Stimulated activated CD8-positive, alpha-beta memory T cell treated with anti-CD3 and anti-CD28 coated beads, Interleukin-2, amount 100 ng/mL, for 48 hours (primary cell): ENCODE data around the gene MB21D2.
"Not testable (repeated sequence)": the region's sequence is repeated elsewhere in the genome, so short reads cannot be mapped to it uniquely, and the experiment has no call there.

ENCODE experiments used
- DNase-seq, 2 donors: peaks; one replicate each; pipeline ENCODE4 v3.0.0-alpha.2; 2020; ENCODE audit warnings: low read depth in 2 of 2

The MB21D2 gene

GRCh38 chr3:192802957-192803899 is 114.4 kb downstream of the MB21D2 start:
- no peak for DNase-seq

GRCh38 chr3:192801985-192802384 is 115.7 kb downstream of the MB21D2 start:
- DNase-seq, result no peak

- DNase-seq, result no peak
Measured at GRCh38 chr3:192799721-192800120, 117.9 kb downstream of the MB21D2 start.

- no peak for DNase-seq
Measured at GRCh38 chr3:192795021-192795420, 122.6 kb downstream of the MB21D2 start.

GRCh38 chr3:192794216-192794615 is 123.4 kb downstream of the MB21D2 start:
- DNase-seq, result no peak

- not testable (repeated sequence) for DNase-seq
Measured at GRCh38 chr3:192788816-192789515, 128.7 kb downstream of the MB21D2 start.

GRCh38 chr3:192778508-192778907 is 139.1 kb downstream of the MB21D2 start:
- DNase-seq, result no peak

GRCh38 chr3:192774341-192774740 is 143.3 kb downstream of the MB21D2 start:
- not testable (repeated sequence) for DNase-seq

GRCh38 chr3:192772240-192772894 is 145.3 kb downstream of the MB21D2 start:
- DNase-seq, result no peak

- DNase-seq, result no peak
Measured at GRCh38 chr3:192758654-192759053, 159.0 kb downstream of the MB21D2 start.

GRCh38 chr3:192751148-192751547 is 166.5 kb downstream of the MB21D2 start:
- no peak for DNase-seq

- DNase-seq, result no peak
Measured at GRCh38 chr3:192750201-192750600, 167.5 kb downstream of the MB21D2 start.

- no peak for DNase-seq
Measured at GRCh38 chr3:192747746-192748145, 169.9 kb downstream of the MB21D2 start.

- no peak for DNase-seq
Measured at GRCh38 chr3:192747145-192747544, 170.5 kb downstream of the MB21D2 start.
